Prostate gland (tissue), 2 donors: ENCODE data around the gene HDAC1.

Experiments used
- CTCF ChIP-seq, 4 experiments: fragments of 200-600 bp in 2 of 4; fragments of 450-650 bp in 2 of 4; sonication (generic) in 2 of 4; IDR thresholded peaks; 1 replicate in 3 of 4; 2 replicates in 1 of 4; pipeline ENCODE4 v1.5.1; 2016 to 2019; ENCODE audit warnings: antibody characterized with exemption in 4 of 4, mild to moderate bottlenecking in 2 of 4, moderate library complexity in 2 of 4
- POLR2A ChIP-seq: fragments of 450-650 bp; IDR thresholded peaks from one replicate; pipeline ENCODE4 v1.6.1; 2016; ENCODE audit warnings: antibody characterized with exemption, mild to moderate bottlenecking

GRCh38 chr1:32342704-32343103 is 50.8 kb downstream of the HDAC1 start:
- TF ChIP-seq CTCF (IDR thresholded peaks at IDR 0.05) (no peak), POLR2A (no peak)
